H1 (cell line): ENCODE measurements around the gene MRPL4. TPM values are rescaled to one million over a fixed set of nuclear protein-coding genes. Genes with fewer than 3 reads are reported as not detected.

ENCODE experiments used
- CTCF ChIA-PET: fragments of 300-600 bp; sonication (Branson Sonifier 250); formaldehyde crosslinking; loops from one replicate; lab custom pipeline; 2021; ENCODE audit not compliant: partially characterized antibody; lab: Charles Lee
- POLR2A ChIA-PET: fragments of 300-600 bp; sonication (Branson Sonifier 250); formaldehyde crosslinking; loops from one replicate; lab custom pipeline; 2021; ENCODE audit warnings: inconsistent platforms; ENCODE audit not compliant: partially characterized antibody; lab: Charles Lee
- DNase-seq, 2 experiments: peaks; one replicate each; pipeline versions ENCODE4 v3.0.0 to v3.0.0-alpha.2; 2010 to 2022; ENCODE audit warnings: low spot score in 2 of 2, low read depth in 1 of 2, mixed read lengths in 1 of 2
- FAIRE-seq: peaks from 2 replicates; lab custom pipeline; 2011; peaks lifted over from hg19 to GRCh38; lab: Jason Lieb, UNC
- H2AFZ ChIP-seq: 2 replicates; pipeline ENCODE4 v1.8.1; 2012; ENCODE audit warnings: low read length, inconsistent platforms
- H2AK5ac ChIP-seq: 2 replicates; pipeline ENCODE4 v1.6.1; 2013; ENCODE audit warnings: low read depth, low read length
- H2BK120ac ChIP-seq: replicated peaks from 2 replicates; pipeline ENCODE3; 2013; ENCODE audit warnings: low read depth, low read length, inconsistent platforms
- H2BK12ac ChIP-seq: 2 replicates; pipeline ENCODE4 v1.6.1; 2013; ENCODE audit warnings: low read depth, low read length
- H2BK15ac ChIP-seq: 2 replicates; pipeline ENCODE4 v1.6.1; 2013; ENCODE audit warnings: low read length
- H2BK20ac ChIP-seq: 2 replicates; pipeline ENCODE4 v1.6.1; 2013; ENCODE audit warnings: low read length
- H2BK5ac ChIP-seq: 2 replicates; pipeline ENCODE4 v1.6.1; 2013; ENCODE audit warnings: low read depth, low read length
- H3K14ac ChIP-seq: 2 replicates; pipeline ENCODE4 v1.6.1; 2013; ENCODE audit warnings: inconsistent platforms; ENCODE audit not compliant: insufficient read length
- H3K18ac ChIP-seq: 2 replicates; pipeline ENCODE4 v1.6.1; 2013; ENCODE audit warnings: low read length; ENCODE audit errors: extremely low read depth
- H3K23ac ChIP-seq: 2 replicates; pipeline ENCODE4 v1.6.1; 2013; ENCODE audit warnings: inconsistent platforms; ENCODE audit not compliant: insufficient read length
- H3K23me2 ChIP-seq: 2 replicates; pipeline ENCODE4 v1.6.1; 2013; ENCODE audit warnings: low read depth, low read length
- H3K27ac ChIP-seq: 2 replicates; pipeline ENCODE4 v1.6.1; 2011; ENCODE audit warnings: low read depth, low read length, inconsistent platforms
- H3K27me3 ChIP-seq, 4 experiments: replicated peaks in 1 of 4; 1 replicate in 1 of 4; 2 replicates in 3 of 4; pipeline versions ENCODE4 v1.6.1 to v1.8.1; 2011 to 2013; ENCODE audit warnings: low read length in 3 of 4, mild to moderate bottlenecking in 3 of 4, inconsistent platforms in 2 of 4, mixed read lengths in 2 of 4, moderate library complexity in 1 of 4; ENCODE audit not compliant: control insufficient read depth in 3 of 4, insufficient read depth in 3 of 4; ENCODE audit errors: extremely low read depth in 1 of 4
- H3K36me3 ChIP-seq, 4 experiments: 2 replicates each; pipeline versions ENCODE4 v1.6.1 to v1.8.1; 2011 to 2013; ENCODE audit warnings: mild to moderate bottlenecking in 4 of 4, low read length in 3 of 4, moderate library complexity in 2 of 4, control low read depth in 1 of 4, inconsistent platforms in 1 of 4; ENCODE audit not compliant: insufficient read depth in 4 of 4, control insufficient read depth in 2 of 4
- H3K4ac ChIP-seq: replicated peaks from 2 replicates; pipeline ENCODE3; 2013; ENCODE audit warnings: low read length, low read depth, mixed read lengths, inconsistent platforms; ENCODE audit not compliant: insufficient read length
- H3K4me1 ChIP-seq, 4 experiments: replicated peaks in 1 of 4; 1 replicate in 1 of 4; 2 replicates in 3 of 4; pipeline versions ENCODE4 v1.6.1 to v1.8.1; 2011 to 2013; ENCODE audit warnings: low read length in 3 of 4, inconsistent platforms in 2 of 4, mixed read lengths in 1 of 4; ENCODE audit not compliant: insufficient read depth in 4 of 4, control insufficient read depth in 3 of 4
- H3K4me2 ChIP-seq, 2 experiments: 2 replicates each; pipeline versions ENCODE4 v1.6.1 to v1.8.1; 2011 to 2013; ENCODE audit warnings: low read depth in 2 of 2, low read length in 2 of 2, control low read depth in 1 of 2, inconsistent platforms in 1 of 2, mild to moderate bottlenecking in 1 of 2; ENCODE audit not compliant: insufficient read depth in 1 of 2
- H3K4me3 ChIP-seq, 4 experiments: fragments of 200-600, 300-600 bp in 1 of 4; sonication (generic), shearing (Covaris generic), sonication (Bioruptor Twin) in 1 of 4; 2 replicates each; pipeline versions ENCODE4 v1.5.1 to v1.8.1; 2011 to 2016; ENCODE audit warnings: low read length in 4 of 4, low read depth in 3 of 4, control low read depth in 2 of 4, inconsistent platforms in 2 of 4, mild to moderate bottlenecking in 2 of 4, mixed read lengths in 1 of 4, moderate library complexity in 1 of 4; ENCODE audit not compliant: insufficient read depth in 2 of 4; ENCODE audit errors: extremely low read depth in 1 of 4
- H3K56ac ChIP-seq: replicated peaks from 2 replicates; pipeline ENCODE3; 2013; ENCODE audit warnings: low read depth, mild to moderate bottlenecking, mixed read lengths, low read length, inconsistent platforms; ENCODE audit not compliant: insufficient read length
- H3K79me1 ChIP-seq: 2 replicates; pipeline ENCODE4 v1.6.1; 2013; ENCODE audit warnings: low read depth, low read length, control low read depth
- H3K79me2 ChIP-seq, 2 experiments: 2 replicates each; pipeline versions ENCODE4 v1.6.1 to v1.8.1; 2012 to 2013; ENCODE audit warnings: low read length in 2 of 2, mild to moderate bottlenecking in 2 of 2, inconsistent platforms in 1 of 2; ENCODE audit not compliant: insufficient read depth in 2 of 2, control insufficient read depth in 1 of 2
- H3K9ac ChIP-seq, 4 experiments: replicated peaks in 1 of 4; 1 replicate in 1 of 4; 2 replicates in 3 of 4; pipeline versions ENCODE4 v1.6.1 to v1.8.1; 2011 to 2013; ENCODE audit warnings: low read depth in 3 of 4, low read length in 3 of 4, control low read depth in 2 of 4, mild to moderate bottlenecking in 2 of 4, moderate library complexity in 2 of 4, inconsistent platforms in 1 of 4; ENCODE audit errors: extremely low read depth in 1 of 4
- H3K9me3 ChIP-seq, 2 experiments: 2 replicates each; pipeline versions ENCODE4 v1.6.1 to v1.8.1; 2012 to 2013; ENCODE audit warnings: mild to moderate bottlenecking in 2 of 2, moderate library complexity in 2 of 2, control low read depth in 1 of 2, inconsistent platforms in 1 of 2, low read depth in 1 of 2, low read length in 1 of 2, mixed read lengths in 1 of 2; ENCODE audit not compliant: insufficient read depth in 2 of 2
- H4K20me1 ChIP-seq, 2 experiments: replicated peaks in 1 of 2; 2 replicates each; pipeline versions ENCODE3 to v1.8.1; 2011 to 2013; ENCODE audit warnings: inconsistent platforms in 2 of 2, low read length in 2 of 2, mild to moderate bottlenecking in 1 of 2; ENCODE audit not compliant: insufficient read depth in 2 of 2, control insufficient read depth in 1 of 2
- H4K5ac ChIP-seq: 2 replicates; pipeline ENCODE4 v1.6.1; 2013; ENCODE audit warnings: low read length, low read depth, mixed read lengths, inconsistent platforms; ENCODE audit not compliant: insufficient read length
- H4K8ac ChIP-seq: 2 replicates; pipeline ENCODE4 v1.8.0; 2013; ENCODE audit warnings: mild to moderate bottlenecking, moderate library complexity, low read length, inconsistent platforms; ENCODE audit not compliant: insufficient read depth; ENCODE audit errors: extremely low read depth
- H4K91ac ChIP-seq: replicated peaks from 2 replicates; pipeline ENCODE3; 2013; ENCODE audit warnings: low read length, mixed read lengths, inconsistent platforms; ENCODE audit not compliant: insufficient read length
- ASH2L ChIP-seq: fragments of 200-600, 300-600 bp; sonication (generic); IDR thresholded peaks from one replicate; pipeline ENCODE4 v1.7.1; 2017; ENCODE audit warnings: low read length
- NANOG ChIP-seq: IDR thresholded peaks from 2 replicates; pipeline ENCODE4 v1.6.1; 2011; ENCODE audit warnings: low read length, low read depth, mild to moderate bottlenecking, inconsistent platforms; ENCODE audit not compliant: insufficient read depth, poor library complexity, severe bottlenecking
- SIRT6 ChIP-seq: IDR thresholded peaks from one replicate; pipeline ENCODE4 v1.7.1; 2012; ENCODE audit warnings: low read length, inconsistent platforms
- TAF7 ChIP-seq: optimal IDR thresholded peaks from 2 replicates; pipeline ENCODE3; 2011; ENCODE audit warnings: low read depth, mild to moderate bottlenecking, inconsistent platforms, low read length, moderate library complexity, borderline replicate concordance
- TBP ChIP-seq: IDR thresholded peaks from 2 replicates; pipeline ENCODE4 v1.6.1; 2011; ENCODE audit warnings: low read depth, low read length, improper control_type of control experiment
- YY1 ChIP-seq: IDR thresholded peaks from 2 replicates; pipeline ENCODE4 v1.6.1; 2011; ENCODE audit warnings: low read depth, mild to moderate bottlenecking, low read length
- WGBS, 2 experiments: shearing (Covaris generic) in 1 of 2; methylation state at CpG; one replicate each; pipeline versions ENCODE4 v1.1.6 to v1.1.7; 2013 to 2015; ENCODE audit warnings: low lambda C conversion rate in 2 of 2, mixed read lengths in 2 of 2, inconsistent platforms in 1 of 2, low coverage in 1 of 2, missing lambda C conversion rate in 1 of 2; ENCODE audit not compliant: insufficient replicate concordance in 2 of 2, insufficient coverage in 1 of 2, insufficient read length in 1 of 2; ENCODE audit errors: extremely low coverage in 1 of 2, missing lambda C conversion rate in 1 of 2; 5-methylcytosine and 5-hydroxymethylcytosine counted together
- polyA plus RNA-seq, 7 experiments: library from polyadenylated mRNA; depleted of rRNA in 3 of 7; stranded (reverse) in 5 of 7; unstranded in 2 of 7; fragments of >200 nt in 5 of 7; fragments of 200-250 nt in 2 of 7; gene quantifications; 1 replicate in 5 of 7; 2 replicates in 1 of 7; 4 replicates in 1 of 7; pipeline versions ENCODE4 v1.2.1 to v1.2.3, GENCODE V29; 2011 to 2013; ENCODE audit warnings: missing spikeins in 2 of 7, mixed read lengths in 2 of 7
- total RNA-seq: library from RNA; stranded (reverse); fragmentation: NEBNext Ultra II Directional; extraction: Animal tissue kit (Norgen Biotek cat#: 25700); gene quantifications from 2 replicates; pipeline ENCODE4 v1.2.1, GENCODE V29; 2021

Gene MRPL4
- total and polyA plus RNA-seq, 2 of the 8 experiments (the other 6 are each of a cell fraction or from before 2014, with no cell fraction given) = 82.3 to 187 TPM

DNA sequence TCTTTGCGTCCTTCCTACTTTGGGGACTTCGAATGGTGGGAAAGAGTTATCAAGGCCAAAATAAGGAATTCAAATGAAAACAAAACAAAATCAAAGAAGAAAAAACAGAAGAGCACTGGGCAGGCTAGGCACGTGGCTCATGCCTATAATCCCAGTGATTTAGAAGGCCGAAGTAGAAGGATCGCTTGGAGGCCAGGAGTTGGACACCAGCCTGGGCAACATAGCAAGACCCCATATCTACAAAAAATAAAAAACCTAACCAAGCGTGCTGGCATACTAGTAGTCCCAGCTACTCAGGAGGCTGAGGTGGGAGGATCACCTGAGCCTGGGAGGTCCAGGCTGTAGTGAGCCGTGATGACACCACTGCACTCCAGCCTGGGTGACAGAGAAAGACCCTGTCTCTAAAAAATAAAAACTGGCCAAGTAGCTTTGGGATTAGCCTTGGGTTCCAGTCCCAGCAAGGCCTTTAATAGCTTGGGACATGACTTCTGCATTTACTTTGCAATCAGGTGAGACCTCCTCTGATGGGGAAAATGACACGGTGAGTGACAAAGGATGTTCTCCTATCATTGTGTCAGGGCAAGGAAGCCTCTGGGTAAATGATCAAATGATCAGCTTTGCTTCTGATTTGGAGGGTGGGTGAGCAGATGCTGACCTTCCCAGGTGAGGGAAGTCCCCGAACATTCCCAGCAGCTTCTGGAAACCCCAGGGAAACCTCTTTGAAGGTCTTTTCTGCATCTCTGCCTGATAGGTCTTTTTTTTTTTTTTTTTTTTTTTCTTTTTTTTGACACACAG is 26.0 kb downstream of the MRPL4 start:
- Histone ChIP-seq H3K4me3 (no peak overlapping the region), H2BK120ac (no peak overlapping the region), H2AFZ (no peak overlapping the region), H4K8ac (no peak overlapping the region), H2BK15ac (no peak overlapping the region), H4K5ac (no peak overlapping the region), H3K27me3 (no peaks in the 10 kb centered on the region), H3K14ac (no peak overlapping the region), H3K27ac (no peak overlapping the region), H3K23me2 (no peaks in the 10 kb centered on the region), H3K4me1 (no peaks in the 10 kb centered on the region), H2BK20ac (no peak overlapping the region), H2AK5ac (no peak overlapping the region), H4K20me1 (no peaks in the 10 kb centered on the region), H2BK12ac (no peak overlapping the region), H3K79me1 (no peaks in the 10 kb centered on the region; the same call in 1 of the 2 replicates), H3K36me3 (no peaks in the 10 kb centered on the region), H3K18ac (no peak overlapping the region), H3K4ac (no peak overlapping the region), H4K91ac (no peak overlapping the region), H2BK5ac (no peak overlapping the region), H3K79me2 (no peaks in the 10 kb centered on the region), H3K56ac (no peak overlapping the region), H3K9ac (no peak overlapping the region), H3K23ac (no peak overlapping the region), H3K9me3 (no peaks in the 10 kb centered on the region), H3K4me2 (no peak overlapping the region)
- ChIA-PET CTCF (interaction anchor here (0.9 to 3.8 kb wide), 8 partner anchors 9 to 113 kb away, joined by 3 to 18 read pairs (median 4); partner anchors contain the start of gene ICAM4), POLR2A (interaction anchor here (0.8 to 1.0 kb wide), 2 partner anchors 10 to 11 kb away, joined by 3 read pairs; partner anchors contain the start of gene ICAM5)
- DNase-seq = no peak
- TF ChIP-seq TAF7 = no peak
- no peak for TF ChIP-seq ASH2L
- TF ChIP-seq YY1 = no peak
- no peak for TF ChIP-seq SIRT6
- TF ChIP-seq NANOG = no peak
- TF ChIP-seq TBP = no peak
- 92% methylated on average over 9 of the region's 9 CpGs; no CpG with 5 or more reads in 1 of the 2 experiments for WGBS, 2 experiments
- FAIRE-seq = no peak
